ENCODE measurements around the gene STK39.

The STK39 gene

DNA sequence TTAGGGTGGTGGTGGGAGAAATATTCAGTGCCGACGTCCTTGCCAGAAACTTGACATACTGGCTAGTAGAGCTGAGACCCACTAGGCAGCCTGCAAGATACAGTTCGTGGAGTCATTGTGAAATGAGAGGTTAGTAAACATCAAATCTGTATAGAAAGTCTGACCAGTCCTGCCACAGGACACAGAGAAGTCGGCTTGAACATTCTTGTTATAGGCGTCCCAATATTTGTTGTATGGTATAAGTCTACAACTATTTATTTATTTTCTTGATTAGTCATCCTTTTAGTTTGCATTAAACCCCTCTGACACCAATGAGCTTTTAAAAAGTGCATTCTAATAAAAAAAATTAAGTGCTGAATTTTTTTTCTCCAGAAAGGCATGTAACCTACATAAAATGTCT, 265.4 kb downstream of the STK39 start:
- no peak for DNase-seq

DNA sequence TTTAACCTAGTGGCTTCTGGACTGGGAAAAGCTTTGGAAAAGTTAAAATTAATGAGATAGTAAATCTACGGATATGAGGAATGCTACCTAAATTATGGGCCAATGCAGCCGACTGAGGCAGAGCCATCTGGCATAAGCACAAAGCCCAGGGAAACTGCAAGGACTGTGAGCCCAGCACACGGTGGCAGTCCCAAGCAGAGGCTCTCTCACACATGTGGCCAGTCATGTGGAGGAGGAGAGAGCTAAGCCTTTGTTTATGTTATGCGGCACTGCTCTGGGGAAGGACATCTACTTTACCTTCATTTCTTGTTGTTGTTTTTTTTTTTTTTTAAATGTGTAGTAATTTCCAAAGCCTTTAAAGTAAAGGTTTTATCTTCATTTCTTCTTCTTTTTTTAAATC, 267.0 kb downstream of the STK39 start:
- DNase-seq: no peak

DNA sequence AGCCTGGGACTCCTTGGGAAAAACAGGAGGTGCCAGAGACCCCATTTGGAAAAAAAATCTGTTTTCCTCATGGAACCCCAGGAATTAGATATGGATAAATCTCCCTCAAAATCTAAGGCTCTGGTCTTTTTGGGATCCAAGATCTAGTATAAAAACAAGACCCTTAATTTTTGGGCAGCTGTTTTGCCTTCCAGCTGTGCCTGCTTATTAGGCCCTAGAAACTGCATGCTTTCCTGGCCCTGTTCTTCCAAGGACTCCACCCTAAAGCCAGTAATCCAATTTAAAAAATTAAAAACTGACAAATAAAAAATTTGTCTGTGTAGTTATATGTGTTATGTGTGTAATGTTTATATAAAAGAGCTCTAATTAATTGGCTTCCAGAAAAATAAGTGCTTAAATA, 274.6 kb downstream of the STK39 start:
- DNase-seq: no peak

DNA sequence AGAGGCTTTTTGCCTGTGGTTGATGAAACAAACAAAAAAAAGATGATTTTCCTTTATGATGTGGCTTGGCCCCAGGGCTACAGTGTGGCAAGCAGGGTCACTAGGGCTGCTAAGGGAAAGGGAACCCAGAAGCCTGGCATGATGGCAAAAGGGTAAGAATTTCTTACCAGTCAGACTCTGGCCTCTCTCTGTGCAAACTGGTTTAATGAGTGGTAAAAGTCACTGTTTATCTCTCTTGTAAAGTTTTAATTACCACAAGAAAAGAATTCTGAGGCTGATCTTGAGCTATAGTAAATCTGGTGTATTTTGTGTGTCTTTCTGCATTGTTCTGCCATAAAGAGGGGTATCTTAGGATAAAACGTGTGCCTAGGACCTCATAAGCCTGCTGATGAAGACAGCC, 275.4 kb downstream of the STK39 start:
- DNase-seq: no peak

DNA sequence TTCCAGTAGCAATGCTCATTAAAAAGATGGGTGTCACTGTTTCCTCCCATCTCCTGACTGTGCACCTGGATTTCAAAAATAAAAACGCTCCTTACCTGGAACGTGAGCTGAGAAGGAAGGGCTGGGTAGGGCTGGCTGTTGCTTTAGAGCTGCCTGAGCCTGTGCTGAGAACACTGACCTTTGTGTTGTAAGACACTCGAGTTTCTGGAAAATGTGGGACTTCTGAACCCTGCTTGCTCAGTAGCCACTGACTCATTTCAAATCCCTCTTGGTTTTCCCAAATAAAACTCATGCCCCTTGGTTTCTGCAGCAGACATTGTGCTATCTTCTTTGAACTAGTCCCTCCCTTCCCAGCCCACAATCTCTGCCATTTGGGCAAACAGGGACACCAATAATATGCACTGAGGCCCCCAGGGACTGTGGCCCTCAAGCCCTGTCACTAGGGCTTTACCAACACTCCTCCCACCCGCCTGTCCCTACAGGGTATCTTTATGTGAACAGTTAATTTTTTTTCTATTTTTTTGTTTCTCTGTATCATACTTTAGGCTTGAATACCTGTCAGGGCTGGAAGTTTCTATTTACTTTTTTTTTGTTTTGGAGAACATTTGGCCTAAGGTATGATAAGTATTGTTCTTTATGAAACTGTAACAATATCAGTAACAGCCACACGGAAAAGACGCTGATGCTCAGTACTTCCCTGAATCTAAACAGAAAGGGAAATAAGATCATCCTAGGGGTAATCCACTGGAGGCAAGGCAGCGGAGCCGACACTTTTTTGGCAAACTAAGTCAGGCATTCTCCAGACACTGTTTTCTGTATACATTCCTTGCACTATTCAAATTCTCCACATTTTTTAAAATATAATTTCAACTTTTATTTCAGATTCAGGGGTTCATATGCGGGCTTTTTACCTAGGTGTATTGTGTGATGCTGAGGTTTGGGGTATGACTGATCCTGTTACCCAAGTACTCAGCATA, 280.2 kb downstream of the STK39 start:
- DNase-seq: no peak

DNA sequence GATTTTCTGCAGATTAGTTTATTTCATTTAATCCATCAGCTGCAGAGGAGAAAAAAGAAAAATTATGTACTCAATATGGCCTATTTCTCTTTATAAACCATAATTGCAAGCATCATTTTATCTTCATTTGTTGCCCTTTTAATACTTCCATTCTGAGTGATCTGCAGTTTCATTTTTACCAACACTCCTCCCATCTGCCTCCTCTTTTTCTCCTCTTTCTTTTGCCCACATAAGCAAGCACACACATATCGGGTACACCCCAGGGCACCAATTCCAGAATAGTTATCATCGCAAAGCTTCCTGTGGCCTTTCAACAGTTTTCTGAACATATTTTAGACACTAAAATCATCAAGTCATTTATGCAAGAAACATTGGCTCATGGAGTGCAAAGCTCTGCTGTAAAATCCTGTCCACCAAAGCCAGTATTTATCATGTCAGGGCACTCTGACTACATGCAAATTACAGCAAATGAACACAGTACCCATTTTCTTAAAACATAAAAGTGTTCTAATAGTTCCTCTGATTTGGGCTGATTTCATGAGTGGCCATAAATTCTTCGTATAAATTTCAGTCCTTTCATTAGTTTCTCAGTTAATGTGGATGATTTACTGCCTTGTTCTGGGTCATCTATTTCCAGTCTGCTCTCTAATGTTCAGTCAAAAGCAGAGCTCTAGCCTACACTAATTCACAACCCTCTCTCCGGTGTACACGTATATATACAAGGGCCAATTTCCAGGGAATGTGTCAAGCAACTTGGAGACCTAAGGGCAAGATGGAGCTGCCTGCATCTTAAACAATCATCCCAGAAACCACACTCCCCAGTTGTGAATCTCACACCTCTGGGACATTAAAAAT, 281.3 kb downstream of the STK39 start:
- no peak for DNase-seq

DNA sequence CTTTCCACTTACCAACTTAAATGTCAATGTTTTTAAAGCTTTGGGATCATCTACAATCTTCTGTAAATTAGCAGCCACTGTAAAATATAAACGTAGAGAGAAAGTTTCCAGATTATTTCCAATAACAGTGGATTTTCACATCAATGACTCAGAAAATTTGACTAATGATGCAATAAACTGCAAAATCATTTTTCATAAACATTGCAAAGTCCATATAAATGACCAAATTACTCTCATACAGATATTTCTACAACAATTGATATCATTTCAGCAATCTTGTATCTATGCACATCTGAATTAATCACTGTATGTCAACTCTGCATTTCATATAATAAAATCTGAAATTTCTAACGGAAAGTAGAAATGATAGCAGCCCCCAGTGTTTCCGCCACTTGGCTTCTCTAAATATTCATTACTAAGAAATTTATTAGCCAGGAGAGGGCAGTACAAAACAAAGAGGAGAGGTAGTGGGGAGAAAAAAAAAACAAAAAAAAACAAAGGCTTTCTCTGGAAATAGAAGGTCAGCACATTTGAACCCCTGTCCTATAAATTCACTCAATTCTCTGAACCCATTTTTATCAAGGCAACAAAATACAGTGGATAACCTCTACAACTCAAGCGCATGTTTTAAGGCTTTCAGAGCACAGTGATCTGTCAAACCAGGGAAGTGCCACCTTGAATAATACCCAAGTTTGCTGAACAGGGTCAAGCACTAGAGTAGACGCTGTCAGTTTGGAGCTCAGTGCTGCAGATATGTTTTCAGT, 282.6 kb downstream of the STK39 start:
- DNase-seq: no peak

DNA sequence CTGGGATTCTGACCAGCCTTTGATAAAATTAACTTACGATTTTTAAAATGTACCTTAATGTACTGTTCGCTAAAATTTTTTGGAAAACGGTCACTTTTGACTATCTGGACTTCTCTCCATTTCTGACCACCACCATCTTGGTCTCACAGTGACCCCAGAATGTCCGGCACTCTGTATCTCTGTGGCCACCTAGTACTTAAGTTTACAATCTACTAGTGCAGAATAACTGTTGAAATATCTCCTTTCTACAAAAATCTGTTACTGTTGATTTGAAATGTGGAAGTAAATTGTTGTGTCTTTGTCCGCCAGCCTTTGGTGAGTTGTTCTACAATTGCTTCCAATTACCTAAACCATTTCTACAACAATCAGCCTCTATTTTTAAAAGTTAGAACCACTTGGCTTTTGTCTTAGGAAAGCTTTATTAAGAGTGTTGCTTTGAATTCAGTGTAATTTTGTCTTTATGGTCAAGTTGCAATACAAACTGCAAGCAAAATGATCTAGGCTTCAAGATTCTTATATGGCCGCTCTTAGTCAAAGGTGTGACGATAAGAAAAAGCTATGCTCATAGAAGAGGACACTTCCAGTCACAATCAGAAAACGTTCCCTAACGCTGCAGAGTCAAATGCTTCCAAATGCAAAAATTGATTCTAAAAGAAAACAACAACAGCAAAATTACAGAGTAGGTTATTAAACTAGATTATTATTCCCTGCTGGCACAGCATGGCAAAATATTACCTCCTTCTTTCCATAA, 283.3 kb downstream of the STK39 start:
- no peak for DNase-seq

DNA sequence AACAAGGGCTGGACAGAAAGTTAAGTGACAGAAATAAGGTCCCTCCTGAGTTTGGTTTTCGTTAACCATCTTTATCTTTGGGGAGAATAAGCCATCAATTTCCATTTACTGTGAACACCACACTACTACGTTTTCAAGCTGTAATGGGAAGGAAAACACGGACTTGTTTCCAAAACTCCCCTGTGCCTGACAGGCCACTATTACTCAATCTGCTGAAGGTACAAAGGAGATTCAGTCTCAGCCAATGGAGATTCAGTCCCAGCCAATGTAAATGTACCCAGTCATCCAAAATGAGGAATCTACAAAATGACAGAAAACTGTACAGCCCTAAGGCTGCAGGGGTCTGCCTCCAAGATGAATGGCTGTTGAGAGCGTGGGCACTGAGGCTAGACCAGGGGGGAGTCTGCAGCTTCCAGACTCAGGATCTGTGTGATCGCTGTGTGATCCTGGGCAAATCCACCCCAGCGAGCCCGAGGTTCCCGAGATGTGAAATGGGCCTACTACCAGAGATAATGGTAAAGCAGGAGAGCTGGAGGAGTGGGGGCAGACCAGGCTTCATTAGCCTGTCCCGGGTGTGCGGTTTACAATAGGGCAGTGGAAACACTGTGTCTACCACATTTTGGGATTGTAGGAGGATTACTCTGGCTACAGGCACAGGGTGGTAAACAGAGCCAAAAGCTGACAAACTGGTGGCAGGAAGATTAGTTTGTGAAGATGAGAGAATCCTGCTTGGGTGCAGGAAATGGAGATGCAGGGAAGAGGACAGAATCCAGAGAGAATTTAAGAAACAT, 284.8 kb downstream of the STK39 start:
- DNase-seq: no peak

DNA sequence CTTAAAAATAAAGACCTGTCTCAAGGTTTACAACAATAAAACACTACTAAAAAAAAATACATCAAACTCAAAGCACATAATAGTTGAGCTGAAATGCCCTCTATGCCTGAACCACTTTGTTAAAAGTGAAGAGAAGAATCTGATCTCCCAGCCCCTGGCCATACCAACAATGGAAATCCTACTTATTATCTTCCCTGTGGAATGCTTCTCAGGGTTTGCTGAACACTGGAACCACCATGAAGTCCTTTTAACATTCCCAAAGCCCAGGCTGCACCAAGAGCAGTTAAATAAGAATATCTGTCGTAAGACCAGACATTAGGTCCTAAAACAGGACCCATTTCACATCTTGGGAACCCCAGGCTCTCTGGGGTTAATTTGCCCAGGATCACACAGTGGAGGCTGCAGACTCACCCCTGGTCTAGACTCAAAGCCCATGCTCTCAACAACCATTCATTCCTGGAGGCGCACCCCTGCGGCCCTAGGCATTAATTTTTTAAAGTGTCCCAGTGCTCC, 285.8 kb downstream of the STK39 start:
- DNase-seq: no peak

DNA sequence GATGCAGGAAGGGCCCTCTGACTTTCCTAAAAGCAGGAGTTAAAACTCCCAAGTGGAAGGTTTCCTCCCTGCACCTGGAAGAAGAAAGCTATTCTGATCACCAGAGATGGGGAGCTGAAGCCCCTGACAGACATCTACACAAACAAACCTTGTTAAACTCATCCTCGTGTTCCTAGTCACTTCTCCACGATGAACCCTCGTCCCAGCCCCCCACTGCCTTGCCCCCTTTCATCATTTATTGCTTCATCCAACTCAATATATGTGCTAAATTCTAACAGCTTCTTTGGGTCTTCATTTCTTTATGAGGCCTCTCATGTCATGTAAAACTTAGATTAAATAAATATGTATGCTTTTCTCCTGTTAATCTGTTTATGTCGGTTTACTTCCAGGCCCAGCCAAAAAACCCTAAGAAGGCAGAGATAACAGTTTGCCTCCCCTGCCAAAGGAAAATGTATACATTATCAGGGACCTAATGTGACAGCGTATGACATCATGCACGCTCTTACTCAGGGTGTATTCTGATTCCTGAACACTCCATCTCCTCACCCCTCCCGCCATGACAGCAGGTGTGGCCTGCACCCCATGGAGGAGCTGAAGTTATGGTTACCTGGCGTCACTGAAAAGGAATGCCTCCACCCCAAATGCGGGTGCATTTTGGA, 287.2 kb downstream of the STK39 start:
- DNase-seq: no peak

DNA sequence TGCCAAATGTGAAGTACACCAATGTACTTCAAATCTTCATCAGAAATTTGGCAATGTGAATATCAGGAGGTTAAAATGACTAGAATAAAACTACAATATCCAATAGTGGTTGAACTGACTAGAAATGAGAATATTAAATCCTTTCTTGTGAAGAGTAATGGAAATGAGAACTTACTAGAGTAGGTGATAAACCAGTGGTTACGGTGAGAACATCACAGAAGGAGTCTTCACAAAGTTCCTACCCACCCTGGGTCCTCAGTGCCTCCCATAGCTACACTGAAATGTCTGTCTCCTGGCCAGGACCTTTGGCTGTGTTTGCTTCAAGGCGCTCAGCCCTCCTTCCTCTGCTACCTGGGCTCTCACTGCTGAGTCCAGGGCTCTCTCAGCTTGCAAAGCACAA, 289.7 kb downstream of the STK39 start:
- DNase-seq: no peak

DNA sequence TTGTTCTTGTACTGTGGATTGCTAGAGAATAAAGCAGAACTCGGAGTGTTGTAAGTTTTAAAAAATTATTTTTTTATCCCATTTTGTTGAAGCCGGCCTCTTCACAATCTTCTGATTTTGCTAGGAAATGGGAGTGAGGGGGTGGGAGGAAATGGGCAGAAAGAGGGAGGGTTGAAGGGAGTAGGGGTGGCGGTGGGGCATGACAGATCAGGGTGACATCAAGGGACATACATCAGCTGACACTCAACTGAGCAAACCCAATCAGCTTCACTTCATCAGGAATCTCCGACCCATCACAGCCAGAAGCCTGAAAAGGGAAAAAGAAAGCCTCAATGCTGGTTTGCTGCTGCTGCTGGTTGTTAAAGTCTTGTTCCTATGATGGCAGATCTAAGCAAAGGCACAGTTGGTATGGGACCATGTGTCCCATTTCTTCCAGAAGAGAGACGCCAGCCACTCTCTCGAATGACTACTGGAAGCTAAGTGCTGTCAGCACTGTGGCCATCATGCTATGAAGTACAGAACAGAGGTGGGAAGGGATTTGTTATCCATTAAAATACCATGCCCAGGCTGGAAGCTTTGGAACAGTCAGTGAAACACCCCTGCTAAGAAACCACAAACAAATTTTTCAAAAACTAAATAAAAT, 292.0 kb downstream of the STK39 start:
- DNase-seq: no peak

DNA sequence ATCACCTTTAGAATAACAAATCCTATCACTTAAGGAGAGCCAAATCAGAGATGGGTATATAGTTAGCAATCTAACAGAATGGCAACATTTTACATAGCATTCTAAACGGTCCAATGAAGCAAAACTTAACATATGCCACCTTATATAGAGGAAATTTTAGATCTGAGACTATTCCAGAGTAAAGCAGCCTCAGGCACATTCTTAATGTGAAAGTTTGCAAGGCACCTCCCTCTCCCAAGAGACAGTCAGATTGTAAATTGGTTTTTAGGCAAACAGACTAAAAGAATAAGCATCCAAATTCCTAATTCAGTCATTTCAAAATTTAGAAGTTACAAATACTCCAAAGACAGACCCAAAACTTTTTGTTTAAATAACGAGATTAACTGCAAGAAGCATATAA, 292.9 kb downstream of the STK39 start:
- DNase-seq: no peak

DNA sequence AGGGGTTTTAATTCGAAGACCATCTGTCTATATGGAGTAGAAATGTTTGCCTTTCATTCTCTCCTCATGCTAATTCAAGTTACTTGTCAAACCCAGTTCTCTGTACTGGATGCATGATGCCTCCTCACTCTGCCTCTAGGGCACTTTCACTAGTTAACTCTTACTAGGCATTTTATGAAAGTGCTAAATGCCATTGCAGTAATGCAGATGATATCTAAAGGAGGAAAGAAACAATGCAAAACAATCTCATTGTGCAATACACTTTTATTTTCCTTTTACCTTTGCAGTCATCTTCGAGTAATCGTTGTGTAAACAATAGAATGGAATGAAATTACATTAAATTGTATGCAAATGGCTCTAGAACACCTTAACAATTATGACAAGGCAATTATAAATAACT, 293.6 kb downstream of the STK39 start:
- no peak for DNase-seq

DNA sequence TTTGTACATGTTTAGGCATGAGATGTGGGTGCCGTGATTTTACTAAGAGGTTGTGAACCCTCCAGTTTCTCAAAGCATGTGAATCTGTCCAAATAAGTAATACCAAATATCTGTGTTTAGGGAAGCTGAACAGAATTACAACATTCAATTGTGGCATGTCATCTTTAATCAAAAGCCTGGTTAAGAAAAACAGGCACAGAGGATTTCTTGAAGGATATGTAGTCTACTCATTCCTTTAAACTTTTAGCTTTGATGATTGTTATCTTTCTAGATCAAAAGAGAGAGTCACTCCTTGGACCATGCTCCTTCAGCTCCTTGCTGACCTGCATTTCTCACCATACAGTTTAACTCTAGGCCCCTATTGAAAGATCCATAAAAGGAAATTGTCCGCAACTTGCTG, 296.8 kb downstream of the STK39 start:
- no peak for DNase-seq

DNA sequence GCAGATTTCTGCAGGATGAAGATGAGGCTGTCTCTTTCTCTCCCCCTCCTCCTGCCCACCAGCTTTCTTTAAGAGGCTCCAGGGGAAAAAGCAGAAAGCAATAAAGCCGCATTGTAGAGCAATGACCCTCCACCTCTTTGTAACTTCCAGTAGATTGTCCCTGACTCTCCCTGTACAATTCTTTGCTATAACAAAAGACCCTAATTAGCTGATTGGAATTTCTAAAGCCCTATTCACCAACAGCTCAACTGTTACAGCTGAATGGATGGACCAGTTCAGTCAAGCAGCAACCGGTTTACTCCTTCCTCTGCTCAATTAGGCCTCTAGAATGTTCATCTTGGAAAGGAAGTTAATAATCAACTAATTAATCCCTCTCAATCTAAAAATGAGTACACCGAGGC, 301.0 kb downstream of the STK39 start:
- no peak for DNase-seq

DNA sequence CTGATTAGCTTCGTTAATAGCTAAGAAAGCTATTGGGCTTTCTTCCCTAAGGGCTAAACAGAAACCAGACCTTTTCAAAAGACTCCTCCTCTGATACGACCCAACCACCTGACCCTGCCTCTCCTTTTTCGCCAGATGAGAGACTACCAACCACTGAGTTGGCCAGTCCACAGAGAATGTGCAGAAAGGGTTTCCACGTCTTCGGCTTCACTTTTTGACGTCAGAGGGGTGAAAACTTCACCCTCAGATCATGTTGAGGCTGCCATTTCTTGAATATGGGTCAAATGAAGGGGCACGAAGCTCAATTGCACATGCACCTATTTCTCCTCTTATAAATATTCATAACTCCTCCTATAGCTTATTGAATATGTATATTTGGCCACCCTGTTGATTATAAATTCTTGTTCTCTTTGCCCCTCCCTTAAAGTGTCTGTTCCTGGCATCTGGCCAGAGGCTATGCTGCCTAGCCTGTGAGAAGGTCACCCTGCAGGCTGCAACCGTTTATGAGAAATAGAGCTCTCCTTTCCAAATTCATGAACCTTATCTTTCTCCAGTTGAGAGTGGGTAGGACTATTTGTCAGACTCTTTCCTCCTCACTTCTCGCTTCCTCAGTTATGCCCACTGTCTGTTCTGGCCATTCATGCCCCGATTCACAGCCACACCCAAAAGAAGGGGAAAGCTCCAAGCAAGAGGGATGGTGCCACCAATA, 301.6 kb downstream of the STK39 start:
- no peak for DNase-seq

DNA sequence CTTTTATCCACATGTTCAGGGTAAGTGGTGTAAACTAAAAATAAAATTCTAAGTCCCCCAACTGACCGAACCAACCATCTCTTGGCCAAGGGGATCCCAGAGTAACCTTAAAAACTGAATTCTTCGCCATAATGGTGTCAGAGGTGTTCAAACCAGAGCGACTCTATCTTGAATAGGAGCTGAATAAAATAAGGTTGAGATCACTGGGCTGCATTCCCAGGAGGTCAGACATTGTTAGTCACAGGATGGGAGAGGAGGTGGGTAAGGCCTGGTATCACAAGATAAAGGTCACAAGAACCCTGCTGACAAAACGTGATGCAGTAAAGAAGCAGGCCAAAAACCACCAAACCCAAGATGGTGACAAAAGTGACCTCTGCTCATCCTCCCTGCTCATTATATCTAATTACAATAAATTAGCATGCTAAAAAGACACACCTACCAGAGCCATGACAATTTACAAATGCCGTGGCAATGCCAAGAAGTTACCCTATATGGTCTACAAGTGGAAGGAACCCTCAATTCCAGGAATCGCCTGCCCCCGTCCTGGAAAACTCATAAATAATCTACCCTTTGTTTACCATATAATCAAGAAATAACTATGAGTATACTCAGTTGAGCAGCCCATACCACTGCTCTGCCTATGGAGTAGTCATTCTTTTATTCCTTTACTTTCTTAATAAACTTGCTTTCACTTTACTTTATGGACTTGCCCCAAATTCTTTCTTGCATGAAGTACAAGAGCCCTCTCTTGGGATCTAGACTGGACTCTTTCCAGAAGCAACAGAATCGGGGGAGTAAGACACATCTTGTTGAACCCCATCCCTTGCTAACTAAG, 302.4 kb downstream of the STK39 start:
- DNase-seq: no peak
